Lower leg skin (tissue), 3 donors: ENCODE results near the gene SMAD6.

Experiments used
- CTCF ChIP-seq, 3 donors: fragments of 450-650 bp; IDR thresholded peaks; one replicate each; pipeline ENCODE4 v1.5.1; 2016; ENCODE audit warnings: antibody characterized with exemption in 3 of 3, mild to moderate bottlenecking in 3 of 3, moderate library complexity in 2 of 3
- POLR2A ChIP-seq, 2 donors: fragments of 450-650 bp; IDR thresholded peaks; one replicate each; pipeline ENCODE4 v1.6.1; 2016 to 2017; ENCODE audit warnings: antibody characterized with exemption in 2 of 2, mild to moderate bottlenecking in 1 of 2, moderate library complexity in 1 of 2

- TF ChIP-seq CTCF (IDR thresholded peaks at IDR 0.05): no peak
- TF ChIP-seq POLR2A (IDR thresholded peaks at IDR 0.05): no peak
These were observed 26.6 kb upstream of the SMAD6 start for GRCh38 chr15:66675446-66675845.
